ENCODE results near the gene MNS1.

Gene MNS1

DNA sequence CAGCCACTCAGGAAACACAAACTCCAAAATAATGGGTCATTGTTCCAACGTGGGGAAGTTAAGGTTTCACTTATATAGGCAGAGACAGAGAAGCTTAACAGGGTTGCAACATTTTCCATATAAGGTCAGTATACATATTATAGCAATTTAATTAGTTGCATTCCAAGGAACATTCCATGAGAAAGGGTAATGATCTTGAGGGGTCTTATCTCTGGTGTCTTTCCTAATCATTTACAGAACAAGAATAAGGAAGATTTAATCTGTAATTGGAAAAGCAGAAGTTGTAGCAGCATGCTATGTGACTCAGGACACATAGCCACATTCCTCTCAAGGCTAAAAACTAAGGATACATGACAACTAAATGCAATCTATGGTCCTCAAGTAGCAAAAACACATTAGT lies 4.9 kb downstream of the MNS1 start:
- TF ChIP-seq, protein P1, sequence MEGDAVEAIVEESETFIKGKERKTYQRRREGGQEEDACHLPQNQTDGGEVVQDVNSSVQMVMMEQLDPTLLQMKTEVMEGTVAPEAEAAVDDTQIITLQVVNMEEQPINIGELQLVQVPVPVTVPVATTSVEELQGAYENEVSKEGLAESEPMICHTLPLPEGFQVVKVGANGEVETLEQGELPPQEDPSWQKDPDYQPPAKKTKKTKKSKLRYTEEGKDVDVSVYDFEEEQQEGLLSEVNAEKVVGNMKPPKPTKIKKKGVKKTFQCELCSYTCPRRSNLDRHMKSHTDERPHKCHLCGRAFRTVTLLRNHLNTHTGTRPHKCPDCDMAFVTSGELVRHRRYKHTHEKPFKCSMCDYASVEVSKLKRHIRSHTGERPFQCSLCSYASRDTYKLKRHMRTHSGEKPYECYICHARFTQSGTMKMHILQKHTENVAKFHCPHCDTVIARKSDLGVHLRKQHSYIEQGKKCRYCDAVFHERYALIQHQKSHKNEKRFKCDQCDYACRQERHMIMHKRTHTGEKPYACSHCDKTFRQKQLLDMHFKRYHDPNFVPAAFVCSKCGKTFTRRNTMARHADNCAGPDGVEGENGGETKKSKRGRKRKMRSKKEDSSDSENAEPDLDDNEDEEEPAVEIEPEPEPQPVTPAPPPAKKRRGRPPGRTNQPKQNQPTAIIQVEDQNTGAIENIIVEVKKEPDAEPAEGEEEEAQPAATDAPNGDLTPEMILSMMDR (conservative IDR thresholded peaks at IDR 0.05; ENCODE audit: low read depth) = no peak
- ChIA-PET POLR2A (ENCODE audit: low non-redundant PET) (no interaction called here), CTCF (interaction anchor here (0.5 kb wide), 1 partner anchor 846 kb away, joined by 3 read pairs; no protein-coding TSS in a partner anchor)
- DNase-seq (ENCODE audit: low spot score) = no peak
- H3K27ac ChIP-seq = no peak overlapping the region

DNA sequence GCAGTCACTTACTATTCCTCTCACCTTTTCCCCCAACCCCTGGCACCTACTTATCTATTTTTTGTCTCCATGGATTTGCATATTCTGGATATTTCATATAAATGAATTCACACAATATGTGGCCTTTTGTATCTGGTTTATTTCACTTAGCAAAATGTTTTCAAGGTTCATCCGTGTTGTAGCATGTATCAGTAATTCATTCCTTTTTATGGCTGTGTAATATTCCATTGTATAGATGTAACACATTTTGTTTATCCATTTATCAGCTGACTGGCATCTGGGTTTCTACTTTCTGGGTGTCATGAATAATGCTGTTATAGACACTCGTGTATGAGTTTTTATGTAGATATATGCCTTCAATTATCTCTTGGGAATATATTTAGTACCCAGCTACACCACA lies 5.8 kb downstream of the MNS1 start:
- CTCF ChIA-PET = interaction anchor here (0.8 kb wide), 1 partner anchor 655 kb away, joined by 4 read pairs; no protein-coding TSS in a partner anchor
- TF ChIP-seq, protein P1 (conservative IDR thresholded peaks at IDR 0.05; ENCODE audit: low read depth) = no peak
- DNase-seq (ENCODE audit: low spot score) = no peak
- H3K27ac ChIP-seq = no peak overlapping the region
- POLR2A ChIA-PET (ENCODE audit: low non-redundant PET) = no interaction called here

DNA sequence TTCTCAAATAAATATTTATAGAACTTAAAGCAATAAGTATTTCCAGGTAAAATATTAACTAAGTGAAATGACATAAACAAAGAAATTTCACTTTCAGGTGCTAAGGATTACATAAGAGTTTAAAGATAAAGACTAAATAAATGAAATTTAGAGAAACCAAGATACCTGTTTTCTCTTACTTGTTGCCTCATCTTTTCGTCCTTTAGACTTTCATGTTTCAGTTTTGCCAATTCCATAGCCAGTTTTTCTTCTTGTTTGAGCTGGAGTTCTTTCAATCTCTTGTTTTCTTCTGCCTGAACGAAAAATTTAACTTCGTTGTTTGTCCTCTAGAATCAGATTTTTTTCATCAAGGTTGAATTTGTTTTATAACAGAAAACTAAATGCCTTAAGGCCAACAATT lies 8.7 kb downstream of the MNS1 start:
- ChIA-PET CTCF (interaction anchor here (0.6 kb wide), 1 partner anchor 461 kb away, joined by 3 read pairs; no protein-coding TSS in a partner anchor), POLR2A (ENCODE audit: low non-redundant PET) (no interaction called here)
- TF ChIP-seq, protein P1 (conservative IDR thresholded peaks at IDR 0.05; ENCODE audit: low read depth) = no peak
- DNase-seq (ENCODE audit: low spot score) = no peak
- H3K27ac ChIP-seq = no peak overlapping the region

DNA sequence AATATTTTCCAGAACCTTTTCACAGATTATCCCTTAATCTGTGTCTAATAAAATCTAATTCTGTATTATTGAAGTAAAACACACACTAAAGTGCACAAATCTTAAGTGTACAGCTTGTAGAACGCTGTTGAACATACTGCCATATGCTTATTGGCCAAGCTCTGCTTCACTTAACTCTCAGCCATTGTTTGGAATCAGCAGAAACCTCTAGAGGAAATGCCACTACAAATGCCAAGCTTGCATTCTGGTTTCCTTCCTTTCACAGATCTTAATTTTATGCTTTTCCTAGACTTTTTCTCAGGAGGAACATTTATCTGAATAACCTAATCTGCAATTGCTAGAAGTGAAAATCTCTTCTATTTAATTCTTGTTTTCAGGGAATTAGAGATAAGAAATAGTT lies 10.1 kb downstream of the MNS1 start:
- no peak overlapping the region for H3K27ac ChIP-seq
- no peak for DNase-seq (ENCODE audit: low spot score)
- ChIA-PET CTCF (no interaction called here), POLR2A (ENCODE audit: low non-redundant PET) (no interaction called here)
- TF ChIP-seq, protein P1 (conservative IDR thresholded peaks at IDR 0.05; ENCODE audit: low read depth) = no peak

DNA sequence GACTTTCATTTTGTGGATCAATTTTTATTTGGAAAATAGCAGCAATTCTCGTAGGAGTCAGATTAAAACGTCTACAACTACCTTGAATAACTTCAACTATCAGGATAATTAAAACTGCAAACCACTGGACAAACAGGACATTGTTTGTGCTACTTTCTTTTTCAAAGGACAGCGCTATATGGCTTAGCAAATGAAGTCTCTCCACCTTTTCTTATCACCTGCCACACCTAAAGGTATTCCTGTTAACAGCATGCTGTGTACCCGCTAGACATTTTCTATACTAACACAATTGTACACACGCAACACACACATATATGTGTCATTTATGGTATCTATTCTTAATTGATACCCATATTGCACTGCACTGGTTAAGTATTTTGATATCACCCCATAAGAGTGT lies 19.2 kb downstream of the MNS1 start:
- TF ChIP-seq, protein P1 (conservative IDR thresholded peaks at IDR 0.05; ENCODE audit: low read depth) = no peak
- CTCF ChIA-PET = no interaction called here
- POLR2A ChIA-PET (ENCODE audit: low non-redundant PET) = no interaction called here
- no peak for DNase-seq (ENCODE audit: low spot score)
- no peak overlapping the region for H3K27ac ChIP-seq

DNA sequence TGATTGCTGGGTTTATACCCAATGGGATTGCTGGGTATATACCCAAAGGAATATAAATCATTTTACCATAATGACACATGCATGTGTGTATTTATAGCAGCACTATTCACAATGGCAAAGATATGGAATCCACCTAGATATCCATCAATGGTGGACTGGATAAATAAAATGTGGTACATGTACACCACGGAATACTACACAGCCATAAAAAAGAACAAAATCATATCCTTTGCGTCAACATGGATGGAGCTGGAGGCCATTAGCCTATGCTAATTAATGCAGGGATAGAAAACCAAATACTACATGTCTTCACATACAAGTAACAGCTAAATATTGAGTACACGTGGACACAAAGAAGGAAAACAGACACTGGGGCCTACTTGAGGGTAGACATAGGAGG lies 22.6 kb downstream of the MNS1 start:
- POLR2A ChIA-PET (ENCODE audit: low non-redundant PET) = no interaction called here
- no peak overlapping the region for H3K27ac ChIP-seq
- CTCF ChIA-PET = interaction anchor here (0.6 kb wide), 1 partner anchor 133 kb away, joined by 4 read pairs; no protein-coding TSS in a partner anchor
- no peak for DNase-seq (ENCODE audit: low spot score)
- TF ChIP-seq, protein P1 (conservative IDR thresholded peaks at IDR 0.05; ENCODE audit: low read depth) = no peak

Data from RWPE1 (cell line).